IMR-90 (cell line): ENCODE results near the gene NPL. TPM values are rescaled to one million over a fixed set of nuclear protein-coding genes. Genes with fewer than 3 reads are reported as not detected.

Source experiments
- ATAC-seq: fragments of 200-7000 bp; cut with Tn5 transposase; 2 replicates; pipeline ENCODE4 v1.9.1; 2020; ENCODE audit warnings: low read depth, mild to moderate bottlenecking, moderate library complexity
- BruUV-seq: library from RNA; stranded (reverse); fragments of 400-500 nt; replicated peaks from 2 replicates; lab custom pipeline; 2021; lab: Mats Ljungman, UMichigan
- CTCF ChIA-PET: fragments of 300-600 bp; formaldehyde crosslinking; extraction: SDS; loops from one replicate; lab custom pipeline; 2021; ENCODE audit warnings: antibody characterized with exemption; lab: Yijun Ruan, JAX
- POLR2A ChIA-PET: fragments of 300-600 bp; sonication (Branson Sonifier 250); formaldehyde crosslinking; loops from one replicate; lab custom pipeline; 2022; ENCODE audit warnings: antibody characterized with exemption; ENCODE audit not compliant: unreplicated experiment; lab: Charles Lee
- DNase-seq: peaks from one replicate; pipeline ENCODE4 v3.0.0; 2013
- H2AFZ ChIP-seq: replicated peaks from 2 replicates; pipeline ENCODE3; 2013; ENCODE audit warnings: low read length, mild to moderate bottlenecking; ENCODE audit not compliant: poor library complexity
- H2AK5ac ChIP-seq: 2 replicates; pipeline ENCODE4 v1.6.1; 2013; ENCODE audit warnings: low read depth, low read length, inconsistent platforms
- H2AK9ac ChIP-seq: replicated peaks from 2 replicates; pipeline ENCODE3; 2013; ENCODE audit warnings: mild to moderate bottlenecking, low read depth, low read length, moderate library complexity; ENCODE audit not compliant: poor library complexity
- H2BK120ac ChIP-seq: 2 replicates; pipeline ENCODE4 v1.6.1; 2013; ENCODE audit warnings: low read depth, low read length, inconsistent platforms
- H2BK15ac ChIP-seq: 3 replicates; pipeline ENCODE4 v1.6.1; 2013; ENCODE audit warnings: low read depth, low read length, inconsistent platforms
- H2BK20ac ChIP-seq: 2 replicates; pipeline ENCODE4 v1.6.1; 2013; ENCODE audit warnings: low read depth, mild to moderate bottlenecking, inconsistent platforms, low read length, moderate library complexity
- H2BK5ac ChIP-seq: 2 replicates; pipeline ENCODE4 v1.6.1; 2013; ENCODE audit warnings: mild to moderate bottlenecking, low read depth, low read length, inconsistent platforms; ENCODE audit not compliant: poor library complexity, severe bottlenecking
- H3K14ac ChIP-seq: replicated peaks from 2 replicates; pipeline ENCODE4 v1.6.1; 2013; ENCODE audit warnings: low read depth, low read length, inconsistent platforms
- H3K18ac ChIP-seq: 2 replicates; pipeline ENCODE4 v1.6.1; 2013; ENCODE audit warnings: low read depth, low read length, control low read depth
- H3K23ac ChIP-seq: 2 replicates; pipeline ENCODE4 v1.6.1; 2013; ENCODE audit warnings: low read depth, low read length, inconsistent platforms
- H3K27ac ChIP-seq: 2 replicates; pipeline ENCODE4 v1.5.1; 2013; ENCODE audit warnings: mild to moderate bottlenecking, control low read depth, low read length; ENCODE audit not compliant: insufficient read depth
- H3K27me3 ChIP-seq: 2 replicates; pipeline ENCODE4 v1.6.1; 2013; ENCODE audit warnings: low read length; ENCODE audit not compliant: control insufficient read depth, insufficient read depth
- H3K36me3 ChIP-seq: 2 replicates; pipeline ENCODE4 v1.6.1; 2013; ENCODE audit warnings: low read length, mixed read lengths; ENCODE audit not compliant: control insufficient read depth, insufficient read depth
- H3K4ac ChIP-seq: 2 replicates; pipeline ENCODE4 v1.6.1; 2013; ENCODE audit warnings: low read depth, low read length, inconsistent platforms
- H3K4me1 ChIP-seq: 2 replicates; pipeline ENCODE4 v1.6.1; 2013; ENCODE audit warnings: low read length, mixed read lengths; ENCODE audit not compliant: control insufficient read depth, insufficient read depth
- H3K4me2 ChIP-seq: 2 replicates; pipeline ENCODE4 v1.6.1; 2013; ENCODE audit warnings: low read depth, mild to moderate bottlenecking, control low read depth, low read length, moderate library complexity
- H3K4me3 ChIP-seq: 2 replicates; pipeline ENCODE4 v1.5.1; 2013; ENCODE audit warnings: low read depth, mild to moderate bottlenecking, control low read depth, low read length, moderate library complexity; ENCODE audit not compliant: insufficient read depth
- H3K56ac ChIP-seq: 2 replicates; pipeline ENCODE4 v1.6.1; 2013; ENCODE audit warnings: low read length, inconsistent platforms; ENCODE audit not compliant: insufficient read depth; ENCODE audit errors: extremely low read depth
- H3K79me1 ChIP-seq, 2 experiments: 2 replicates each; pipeline ENCODE4 v1.6.1; 2013; ENCODE audit warnings: low read length in 2 of 2, inconsistent platforms in 1 of 2, low read depth in 1 of 2
- H3K9ac ChIP-seq: 2 replicates; pipeline ENCODE4 v1.6.1; 2013; ENCODE audit warnings: low read depth, low read length, control low read depth
- H3K9me1 ChIP-seq: 2 replicates; pipeline ENCODE4 v1.6.1; 2013; ENCODE audit warnings: low read length, inconsistent platforms; ENCODE audit not compliant: insufficient read depth
- H3K9me3 ChIP-seq: 2 replicates; pipeline ENCODE4 v1.6.1; 2013; ENCODE audit warnings: low read length; ENCODE audit not compliant: control insufficient read depth, insufficient read depth
- H4K20me1 ChIP-seq: 2 replicates; pipeline ENCODE4 v1.6.1; 2013; ENCODE audit warnings: low read length, inconsistent platforms; ENCODE audit not compliant: insufficient read depth
- H4K5ac ChIP-seq: 2 replicates; pipeline ENCODE4 v1.6.1; 2013; ENCODE audit warnings: mild to moderate bottlenecking, low read depth, low read length, control low read depth
- H4K8ac ChIP-seq, 2 experiments: 2 replicates each; pipeline ENCODE4 v1.6.1; 2013; ENCODE audit warnings: low read depth in 2 of 2, low read length in 2 of 2, control low read depth in 1 of 2, inconsistent platforms in 1 of 2
- H4K91ac ChIP-seq: 2 replicates; pipeline ENCODE4 v1.6.1; 2013; ENCODE audit warnings: low read depth, low read length, inconsistent platforms; ENCODE audit not compliant: insufficient read depth
- BHLHE40 ChIP-seq: fragments of 150-350 bp; IDR thresholded peaks from 2 replicates; pipeline ENCODE4 v1.6.1; 2016; ENCODE audit warnings: mild to moderate bottlenecking, low read depth, low read length
- CEBPB ChIP-seq: IDR thresholded peaks from 2 replicates; pipeline ENCODE4 v1.6.1; 2012; ENCODE audit warnings: low read depth, low read length, improper control_type of control experiment
- CTCF ChIP-seq: conservative IDR thresholded peaks from 2 replicates; pipeline ENCODE4 v1.5.1; 2012; ENCODE audit warnings: mild to moderate bottlenecking, low read depth, low read length, improper control_type of control experiment
- MAFK ChIP-seq: IDR thresholded peaks from 2 replicates; pipeline ENCODE4 v1.6.1; 2012; ENCODE audit warnings: low read depth, low read length, improper control_type of control experiment
- MAZ ChIP-seq: IDR thresholded peaks from 2 replicates; pipeline ENCODE4 v1.6.1; 2012; ENCODE audit warnings: low read depth, mild to moderate bottlenecking, low read length, improper control_type of control experiment, moderate library complexity, borderline replicate concordance
- NFE2L2 ChIP-seq: fragments of 150-350 bp; IDR thresholded peaks from 2 replicates; pipeline ENCODE4 v1.6.1; 2016; ENCODE audit warnings: low read depth, mild to moderate bottlenecking, low read length
- POLR2A ChIP-seq: IDR thresholded peaks from 2 replicates; pipeline ENCODE4 v1.6.1; 2012; ENCODE audit warnings: mild to moderate bottlenecking, low read depth, low read length
- RAD21 ChIP-seq: IDR thresholded peaks from 2 replicates; pipeline ENCODE4 v1.6.1; 2012; ENCODE audit warnings: low read length, improper control_type of control experiment
- RCOR1 ChIP-seq: IDR thresholded peaks from 2 replicates; pipeline ENCODE4 v1.6.1; 2012; ENCODE audit warnings: mild to moderate bottlenecking, low read length, improper control_type of control experiment; ENCODE audit not compliant: insufficient replicate concordance
- SMC3 ChIP-seq: fragments of 150-350 bp; IDR thresholded peaks from 2 replicates; pipeline ENCODE4 v1.6.1; 2016; ENCODE audit warnings: low read depth, mild to moderate bottlenecking, antibody characterized with exemption, low read length, moderate library complexity
- WGBS, 2 experiments: methylation state at CpG; one replicate each; pipeline versions ENCODE4 v1.1.5 to v1.1.7; 2013; ENCODE audit warnings: missing lambda C conversion rate in 2 of 2; ENCODE audit not compliant: insufficient read length in 1 of 2; ENCODE audit errors: extremely low coverage in 2 of 2; 5-methylcytosine and 5-hydroxymethylcytosine counted together
- dilution Hi-C: fragments of 300-500 bp; cut with HindIII; formaldehyde crosslinking; loops from one replicate; pipeline ENCODE4 v1.14.3; 2018; ENCODE audit warnings: low sequenced_read_pairs; ENCODE audit not compliant: unreplicated experiment
- in situ Hi-C: fragments of 300-500 bp; cut with MboI; formaldehyde crosslinking; loops from 3 replicates; pipeline ENCODE4 v1.14.3; 2019; ENCODE audit warnings: low sequenced_read_pairs, inconsistent platforms, mixed read lengths
- intact Hi-C: fragments of 100-400 bp; cut with micrococcal nuclease; formaldehyde crosslinking; loops from 2 replicates; pipeline ENCODE4 v1.10.0; 2022
- polyA plus RNA-seq, 3 experiments: library from polyadenylated mRNA; depleted of rRNA; stranded (reverse); fragments of >200 nt; gene quantifications; 2 replicates each; pipeline ENCODE4 v1.2.3, GENCODE V29; 2012; ENCODE audit warnings: low replicate concordance in 1 of 3
- total RNA-seq: library from RNA; depleted of rRNA; stranded (reverse); fragments of >200 nt; gene quantifications from 2 replicates; pipeline ENCODE4 v1.2.3, GENCODE V29; 2012
- TF ChIP-seq, protein P1 (sequence below): fragments of 150-350 bp; IDR thresholded peaks from 2 replicates; pipeline ENCODE4 v1.6.1; 2017; ENCODE audit warnings: mild to moderate bottlenecking, antibody characterized with exemption, low read length, low read depth

NPL gene
- total and polyA plus RNA-seq, 2 of the 4 experiments (the other 2 are of a cell fraction) = 0.36 to 0.68 TPM

DNA sequence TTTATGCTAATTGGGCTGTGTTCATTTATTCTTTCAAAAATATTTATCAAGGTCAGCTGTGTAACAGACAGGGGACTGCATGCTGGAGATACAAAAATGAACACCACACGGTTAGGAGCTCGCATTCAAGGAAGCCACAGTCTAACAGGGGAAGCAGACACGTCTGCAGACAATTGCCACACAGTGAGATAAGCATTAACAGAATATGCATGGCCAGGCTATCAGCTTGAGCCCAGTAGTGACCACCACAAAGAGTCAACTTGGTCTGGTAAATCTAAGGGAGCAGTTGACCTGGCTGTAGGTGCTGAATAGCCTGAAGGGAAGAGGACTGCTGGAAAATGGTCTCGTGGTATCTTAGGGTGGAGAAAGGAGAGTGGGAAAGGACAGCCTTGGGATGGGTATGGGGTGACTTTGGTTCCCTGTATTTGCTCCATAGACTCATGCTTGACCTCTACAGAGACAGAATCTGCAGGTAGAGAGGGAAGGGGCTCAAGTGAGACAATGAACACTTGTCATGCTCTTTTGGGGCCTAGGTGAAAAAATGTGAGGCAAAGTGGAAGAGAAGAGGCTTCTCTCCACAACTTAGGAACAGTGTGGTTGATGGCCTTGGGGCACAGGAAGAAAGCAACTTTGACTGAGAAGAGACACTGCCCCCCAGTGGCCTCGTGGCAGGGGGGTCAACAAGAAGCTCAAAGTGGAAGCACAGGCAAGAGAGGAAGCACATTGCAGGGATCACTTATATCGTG, 7.6 kb upstream of the NPL start:
- Histone ChIP-seq H2BK20ac (no peak overlapping the region), H3K4ac (no peak overlapping the region), H2AFZ (no peak overlapping the region), H3K36me3 (no peaks in the 10 kb centered on the region), H4K8ac (no peak overlapping the region), H4K91ac (no peak overlapping the region), H3K27me3 (peaks cover 3% of the 10 kb centered on the region), H3K18ac (no peak overlapping the region), H2BK5ac (no peak overlapping the region), H3K79me1 (no peaks in the 10 kb centered on the region), H2BK15ac (no peak overlapping the region), H2AK9ac (no peak overlapping the region), H4K5ac (no peak overlapping the region), H3K9me1 (no peaks in the 10 kb centered on the region; the same call in 1 of the 2 replicates), H3K4me3 (no peak overlapping the region), H3K23ac (no peak overlapping the region), H3K4me2 (no peak overlapping the region), H2BK120ac (no peak overlapping the region), H3K14ac (no peak overlapping the region), H4K20me1 (no peaks in the 10 kb centered on the region), H2AK5ac (no peak overlapping the region), H3K9me3 (no peaks in the 10 kb centered on the region), H3K4me1 (no peaks in the 10 kb centered on the region), H3K27ac (no peak overlapping the region), H3K9ac (no peak overlapping the region), H3K56ac (no peak overlapping the region)
- no TSS peak for BruUV-seq
- ChIA-PET CTCF (interaction anchor here (0.6 to 7.4 kb wide), 8 partner anchors 10 to 339 kb away, joined by 3 to 129 read pairs (median 4); no protein-coding TSS in a partner anchor), POLR2A (no interaction called here)
- peak; percentile 47; the same call in 1 of the 2 replicates for ATAC-seq
- WGBS, 2 experiments = 52% methylated on average over 3 of the region's 6 CpGs; no CpG with 5 or more reads in 1 of the 2 experiments
- intact Hi-C loops (loop anchor here (5.0 kb wide), 1 partner anchor 165 kb away; no protein-coding TSS in a partner anchor), in situ Hi-C loops (loop anchor here (5.0 to 25.0 kb wide), 3 partner anchors 185 to 695 kb away; no protein-coding TSS in a partner anchor), dilution Hi-C loops (no loop called here)
- TF ChIP-seq CTCF (peak; percentile 44), NFE2L2 (no peak), RCOR1 (no peak), SMC3 (peak; percentile 42), POLR2A (no peak), RAD21 (peak; percentile 41), BHLHE40 (no peak), MAZ (no peak), CEBPB (no peak), MAFK (no peak)
- TF ChIP-seq, protein P1, sequence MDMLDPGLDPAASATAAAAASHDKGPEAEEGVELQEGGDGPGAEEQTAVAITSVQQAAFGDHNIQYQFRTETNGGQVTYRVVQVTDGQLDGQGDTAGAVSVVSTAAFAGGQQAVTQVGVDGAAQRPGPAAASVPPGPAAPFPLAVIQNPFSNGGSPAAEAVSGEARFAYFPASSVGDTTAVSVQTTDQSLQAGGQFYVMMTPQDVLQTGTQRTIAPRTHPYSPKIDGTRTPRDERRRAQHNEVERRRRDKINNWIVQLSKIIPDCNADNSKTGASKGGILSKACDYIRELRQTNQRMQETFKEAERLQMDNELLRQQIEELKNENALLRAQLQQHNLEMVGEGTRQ = no peak
- peak; percentile 31 for DNase-seq
